HG02852 (cell line): Measurements from ENCODE around the gene WBP11.

ENCODE experiments used
- ATAC-seq: cut with Tn5 transposase; IDR thresholded peaks from one replicate; pipeline ENCODE4 v1.9.1; 2021; ENCODE audit warnings: mild to moderate bottlenecking, moderate library complexity; ENCODE audit not compliant: unreplicated experiment

The WBP11 gene

DNA sequence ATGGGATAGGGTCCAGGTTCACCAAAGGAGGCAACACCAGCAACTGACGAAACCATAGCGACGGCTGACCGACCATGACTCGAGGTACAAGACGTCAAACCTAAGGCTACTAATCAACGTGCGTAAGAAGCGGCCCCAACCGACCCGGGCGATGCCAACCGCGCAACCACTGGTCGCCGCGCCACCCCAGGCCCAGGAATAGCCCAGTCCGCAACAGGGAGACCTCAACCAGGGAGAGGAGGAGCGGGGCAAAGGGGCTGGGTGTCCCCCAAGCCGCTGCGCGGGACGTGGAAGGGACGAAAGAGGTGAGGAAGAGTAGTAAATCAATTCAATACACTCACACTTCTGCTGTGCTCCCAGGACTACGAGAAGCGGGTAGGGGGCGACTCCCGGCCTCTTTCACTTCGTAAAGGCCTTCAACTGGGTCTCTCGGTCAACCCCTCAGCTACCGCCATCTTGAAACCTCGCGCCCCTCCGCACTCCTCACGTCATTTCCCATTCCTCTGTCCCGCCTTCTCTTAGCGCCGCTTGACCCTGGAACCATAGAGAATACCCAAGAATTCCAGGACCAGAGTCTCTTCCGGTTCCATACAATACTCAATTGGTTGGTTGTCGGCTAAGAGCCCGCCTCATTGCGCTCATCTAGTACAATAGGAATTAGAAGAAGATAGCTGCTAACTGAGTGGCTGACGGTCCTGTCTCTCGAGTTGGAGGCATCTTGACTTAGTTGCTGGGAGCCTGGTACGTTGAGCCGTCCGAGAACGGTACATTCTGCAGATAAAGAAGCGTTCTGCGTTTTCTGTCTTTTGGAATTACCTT is at the start of gene WBP11, which contains the start of gene C12orf60:
Gene WBP11 (minus strand): TSS at position 468 of the 819 bp plus-strand sequence. CDS start 2,095 bp downstream, outside the sequence.
Gene C12orf60 (plus strand): TSS at position 660 of the 819 bp plus-strand sequence. CDS start 19,266 bp downstream, outside the sequence.
- peak; percentile 99 for ATAC-seq

DNA sequence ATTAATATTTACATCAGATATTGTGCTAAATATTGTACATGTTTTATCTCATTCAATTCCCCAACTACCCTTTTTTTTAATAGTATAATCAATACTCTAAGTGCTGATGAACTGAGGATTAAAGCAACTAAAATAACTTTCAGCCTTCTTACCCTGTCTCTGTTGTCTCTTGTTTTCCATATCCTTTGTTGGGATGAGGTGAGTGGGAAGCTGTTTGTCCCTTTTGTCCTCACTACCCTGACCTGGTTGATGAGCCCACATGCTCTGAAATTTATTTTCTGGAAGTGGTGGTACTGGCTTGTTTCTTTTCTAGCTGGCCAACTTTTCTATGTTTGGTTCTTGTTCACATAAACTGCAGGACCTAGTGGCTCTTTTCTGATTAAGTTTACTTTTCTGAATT is 49.6 kb upstream of the WBP11 start:
- ATAC-seq, result no peak

DNA sequence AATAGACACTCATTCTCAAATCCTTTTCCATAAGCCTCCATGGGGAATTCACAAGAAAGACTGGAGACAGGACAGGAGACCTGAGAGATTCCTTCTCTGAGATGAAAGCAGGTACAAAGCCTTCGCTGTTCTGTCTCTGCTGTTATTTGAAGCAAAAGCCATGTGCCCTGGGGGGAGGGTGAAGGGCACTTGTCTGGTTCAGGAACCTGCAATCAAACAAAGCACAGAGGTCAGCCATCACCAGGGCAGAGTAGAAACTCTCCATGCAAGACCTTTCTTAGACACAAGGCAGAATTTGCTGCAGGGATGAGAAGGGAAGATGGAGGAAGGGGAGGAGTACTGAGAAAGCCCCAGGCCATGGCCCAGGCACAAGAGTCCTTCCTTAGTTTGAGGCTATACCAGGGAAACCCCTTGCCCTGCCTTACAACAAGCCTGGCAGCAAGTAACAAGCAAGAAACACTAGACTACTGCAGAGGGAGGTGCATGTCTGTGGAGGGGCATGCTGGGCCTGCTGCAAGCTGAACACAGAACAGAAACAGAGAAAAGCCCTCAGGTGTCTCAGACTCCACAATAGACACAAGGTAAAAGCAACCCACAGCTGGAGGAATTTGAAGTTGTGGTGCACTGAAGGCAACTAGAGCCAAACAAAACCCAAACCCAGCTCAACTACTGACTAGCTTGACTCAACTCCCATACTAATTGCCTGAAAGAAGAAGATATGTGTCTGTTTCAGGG is 47.8 kb upstream of the WBP11 start:
- ATAC-seq, result peak; percentile 88

DNA sequence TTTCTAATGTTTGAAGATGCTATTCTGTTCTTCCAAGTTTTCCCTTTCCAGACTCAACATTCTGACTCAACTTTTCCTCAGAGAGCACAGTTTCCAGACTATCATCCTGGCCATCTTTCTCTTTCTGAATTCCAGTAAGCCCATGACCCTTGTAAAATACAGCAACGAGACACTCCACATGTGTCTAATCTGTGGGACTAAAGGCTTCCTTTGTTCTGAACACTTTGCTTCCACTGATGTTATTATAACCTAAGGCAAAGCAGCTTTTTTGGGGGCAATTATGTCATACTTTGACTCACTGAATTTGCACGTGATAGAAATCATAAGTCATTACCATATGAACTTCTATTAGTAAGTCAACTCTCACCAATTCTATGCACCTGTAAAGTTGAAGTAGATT is 46.4 kb upstream of the WBP11 start:
- ATAC-seq, result no peak

DNA sequence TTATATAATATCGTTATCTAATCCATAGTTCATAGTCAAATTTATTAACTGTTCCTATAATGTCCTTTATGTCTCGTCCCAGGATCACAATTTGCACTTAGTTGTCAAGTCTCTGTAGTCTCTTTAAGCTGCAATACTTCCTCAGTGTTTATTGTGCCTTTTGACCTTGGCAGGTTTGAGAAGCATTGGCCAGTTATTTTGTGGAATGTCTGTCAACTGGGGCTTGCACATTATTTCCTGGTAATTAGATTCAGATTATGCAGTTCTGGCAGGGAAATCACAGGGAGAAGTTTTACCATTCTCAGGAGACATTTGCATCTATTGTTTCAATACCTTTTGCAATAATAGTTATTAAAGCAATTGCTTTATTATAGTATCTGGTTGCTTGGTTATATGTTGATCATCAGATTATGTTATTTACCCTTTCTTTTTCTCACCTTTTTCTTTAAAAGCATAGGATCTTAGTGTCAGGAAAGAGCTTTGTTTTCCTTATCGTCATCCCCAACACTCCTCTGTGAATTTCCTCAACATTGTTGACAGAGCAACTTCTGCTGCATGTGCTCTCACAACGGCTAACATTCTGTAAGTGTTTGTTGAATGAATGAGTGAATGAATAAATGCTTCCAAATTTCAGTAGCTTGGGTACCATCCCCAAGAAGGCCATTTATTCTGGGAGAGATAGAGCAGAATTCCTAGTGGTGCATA is 43.8 kb upstream of the WBP11 start:
- ATAC-seq, result no peak

DNA sequence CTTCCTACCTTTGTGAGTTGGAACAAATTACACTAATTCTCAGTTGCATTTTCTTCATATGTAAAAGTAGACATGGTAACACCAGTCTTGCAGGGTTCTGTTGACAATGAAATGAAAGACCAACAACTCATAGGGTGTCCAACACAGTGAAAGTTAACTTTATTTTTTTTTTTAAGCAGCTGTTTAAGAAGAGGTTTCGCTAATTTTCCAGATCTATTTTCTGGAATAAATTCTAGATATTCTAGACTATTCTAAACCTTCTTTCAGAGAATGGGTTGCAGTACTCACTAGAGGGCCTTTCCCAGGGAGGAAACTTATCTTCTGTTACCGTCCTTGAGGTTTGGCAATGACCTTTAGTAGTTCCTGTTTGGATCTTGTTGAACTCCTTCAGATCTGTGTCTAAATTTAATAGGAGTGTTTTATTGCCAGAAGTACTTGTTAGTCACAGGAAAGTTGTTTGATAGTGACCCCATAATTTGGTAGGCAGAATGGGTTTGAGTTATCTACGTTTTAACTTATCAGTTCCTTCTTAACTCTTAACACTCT is 42.8 kb upstream of the WBP11 start:
- ATAC-seq, result no peak

DNA sequence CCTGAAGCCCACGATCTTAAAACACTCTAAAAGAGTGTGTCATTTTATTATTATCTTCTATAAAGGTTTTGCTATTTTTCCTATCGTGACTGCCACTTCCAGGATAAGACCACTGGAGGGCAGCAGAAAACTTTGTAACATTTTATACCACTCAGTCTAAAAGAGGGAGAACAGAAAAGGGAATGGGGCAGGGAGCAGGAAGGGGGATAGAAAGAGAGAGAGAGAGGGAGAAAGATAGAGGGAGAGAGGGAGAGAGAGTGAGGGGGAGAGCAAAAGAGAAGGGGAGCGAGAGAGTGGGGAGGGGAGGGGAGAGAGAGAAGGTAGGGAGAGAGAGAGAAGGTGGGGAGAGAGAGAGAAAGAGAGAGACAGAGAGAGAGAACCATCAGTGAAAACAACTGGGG is 42.1 kb upstream of the WBP11 start:
- ATAC-seq, result peak; percentile 51

DNA sequence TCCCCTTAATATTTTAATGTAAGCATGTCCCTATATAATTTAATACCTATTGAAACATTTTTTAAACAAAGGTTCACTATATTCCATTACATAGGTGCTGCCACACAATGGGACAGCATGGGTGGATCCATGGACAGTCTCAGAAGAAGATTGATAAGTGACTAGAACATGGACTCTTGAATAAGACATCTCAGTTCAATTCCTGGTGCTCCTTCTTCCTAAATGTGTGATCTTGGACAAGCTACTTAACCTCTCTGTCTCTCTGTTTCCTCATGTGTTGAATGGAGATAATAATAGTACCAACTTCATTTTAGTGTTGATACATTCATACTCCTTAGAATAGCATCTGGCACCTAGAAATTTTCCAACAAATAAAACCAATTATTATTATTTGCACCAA is 41.1 kb upstream of the WBP11 start:
- no peak for ATAC-seq

DNA sequence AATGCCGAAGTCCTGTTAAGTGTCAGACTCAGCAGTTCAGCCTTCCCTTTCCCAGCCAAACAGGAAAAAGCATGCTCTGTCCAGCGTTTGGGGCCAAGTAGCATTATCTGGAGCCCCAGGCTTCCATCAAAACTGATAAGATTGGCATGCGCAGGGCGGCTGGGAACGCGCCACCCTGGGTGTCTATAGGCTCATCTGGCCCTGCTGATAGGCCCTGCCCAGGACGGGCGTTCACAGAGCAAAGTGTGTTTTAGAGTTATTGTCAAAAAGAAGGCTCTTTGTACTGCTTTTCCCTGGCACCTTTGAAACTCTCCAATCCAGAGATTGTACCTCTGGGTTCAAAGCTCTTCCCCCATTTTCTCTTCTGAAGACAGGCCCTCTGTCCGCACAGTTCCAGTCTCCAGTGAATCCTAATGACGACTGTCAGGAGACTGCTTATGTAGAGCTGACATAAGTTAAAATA is 40.2 kb upstream of the WBP11 start, which contains the start of gene ART4:
Gene ART4 (minus strand): TSS at position 102 of the 463 bp plus-strand sequence. CDS start 413 bp downstream, outside the sequence.
- ATAC-seq, result no peak

DNA sequence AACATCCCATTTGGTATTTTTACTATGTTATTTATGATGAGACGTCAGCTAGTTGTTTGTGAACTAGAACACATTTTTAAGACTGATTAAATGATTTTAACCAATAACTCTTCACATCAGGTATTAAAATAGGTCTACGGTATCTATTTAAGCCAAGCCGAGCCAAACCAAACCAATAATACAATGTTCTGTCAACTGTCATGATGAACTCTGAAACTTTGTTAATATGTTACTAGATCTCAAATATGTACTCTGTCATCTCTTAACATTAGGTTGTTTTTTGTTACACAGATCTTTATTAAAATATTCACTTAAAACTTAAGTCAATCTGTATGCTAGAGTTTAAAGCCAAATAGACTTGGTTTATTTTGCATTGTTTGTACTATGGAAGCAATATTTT is 39.0 kb upstream of the WBP11 start:
- no peak for ATAC-seq

DNA sequence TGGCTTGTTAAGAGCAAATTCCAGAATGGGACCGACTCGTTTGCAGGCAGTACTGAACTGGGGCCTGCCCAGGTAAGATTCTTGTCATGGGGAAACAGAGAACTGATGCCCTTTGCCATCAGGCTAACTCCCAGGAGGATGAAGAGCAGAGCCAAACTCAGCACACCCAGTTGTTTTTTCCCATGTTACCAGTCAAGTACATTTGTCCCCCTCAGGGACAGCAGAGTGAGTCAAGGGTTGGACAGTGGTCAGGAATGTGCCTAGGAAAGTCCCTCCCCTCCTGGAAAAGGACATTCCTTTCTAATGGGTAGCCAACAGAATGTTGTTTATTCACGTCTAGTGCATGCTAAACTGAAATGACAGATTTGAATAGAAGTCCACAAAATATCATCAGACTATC is 38.5 kb upstream of the WBP11 start:
- no peak for ATAC-seq

DNA sequence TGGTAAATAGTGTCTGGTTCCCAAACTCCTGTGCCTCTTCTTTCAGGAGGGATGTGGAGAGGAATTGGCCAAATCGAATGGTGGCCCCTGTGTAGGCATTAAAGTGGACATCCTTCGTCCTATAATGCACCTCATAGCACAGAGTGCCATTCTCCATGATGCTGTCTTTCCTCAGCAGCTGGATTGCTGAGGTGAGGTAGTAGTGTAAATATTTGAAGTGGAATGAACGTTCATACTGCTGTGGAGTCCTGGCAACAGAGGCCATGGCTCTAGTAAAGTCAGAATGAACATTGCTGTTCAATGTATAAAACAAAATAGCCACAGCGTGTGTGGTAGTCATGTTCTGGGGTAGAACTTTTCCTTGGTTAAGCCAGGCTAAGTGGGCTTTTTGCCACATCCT is 37.3 kb upstream of the WBP11 start:
- no peak for ATAC-seq

DNA sequence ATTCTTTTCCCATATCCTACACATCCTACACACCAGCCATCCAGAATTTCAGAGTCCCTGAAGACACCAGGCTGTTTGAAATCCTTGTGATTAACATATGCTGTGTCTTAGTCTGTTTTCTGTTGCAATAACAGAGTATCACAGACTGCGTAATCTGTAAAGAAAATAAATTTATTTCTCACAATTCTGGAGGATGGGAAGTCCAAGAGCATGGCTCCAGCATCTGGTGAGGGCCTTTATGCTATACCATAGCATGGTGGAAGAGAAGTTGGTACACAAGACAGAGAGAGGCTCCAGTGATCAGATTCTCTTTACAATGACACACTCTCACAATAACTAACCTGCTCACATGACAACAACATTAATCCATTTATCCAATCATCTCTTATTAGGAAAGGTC is 36.0 kb upstream of the WBP11 start:
- no peak for ATAC-seq

DNA sequence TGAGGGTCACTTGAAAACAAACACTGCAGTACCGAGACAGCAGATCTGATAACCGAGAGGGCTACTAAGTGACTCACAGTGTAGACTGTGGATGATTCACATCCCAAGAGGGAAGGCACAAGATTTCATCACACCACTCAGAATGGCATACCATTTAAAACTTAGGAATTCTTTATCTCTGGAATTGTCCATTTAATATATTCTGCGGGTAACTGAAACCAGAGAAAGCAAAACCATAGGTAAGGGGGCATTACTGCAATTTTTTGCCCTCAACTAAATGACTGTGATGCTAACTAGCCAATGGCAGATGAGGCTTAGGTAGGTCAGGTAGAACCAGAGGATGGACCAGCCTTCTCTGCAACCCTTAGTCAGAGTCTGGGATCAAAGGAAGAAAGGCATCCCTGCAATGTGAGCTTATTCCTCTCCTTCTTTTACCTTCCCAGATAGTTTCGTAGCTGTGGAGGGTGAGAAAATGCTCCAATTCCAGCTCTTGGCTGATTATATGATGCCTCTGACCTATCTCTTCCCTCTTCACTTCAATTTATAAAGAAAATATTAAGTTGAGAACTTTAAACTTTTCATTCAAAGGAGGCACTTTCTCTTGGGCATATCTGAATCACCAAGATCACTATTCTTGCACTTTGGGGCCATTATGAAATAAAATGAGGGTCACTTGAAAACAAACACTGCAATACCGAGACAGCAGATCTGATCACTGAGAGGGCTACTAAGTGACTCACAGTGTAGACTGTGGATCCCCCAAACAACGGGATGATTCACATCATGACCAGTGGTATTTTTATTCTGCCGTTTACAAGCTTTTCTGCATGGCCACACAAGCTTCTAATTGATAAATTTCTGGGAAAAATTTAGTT is 33.3 kb upstream of the WBP11 start:
- ATAC-seq, result no peak

DNA sequence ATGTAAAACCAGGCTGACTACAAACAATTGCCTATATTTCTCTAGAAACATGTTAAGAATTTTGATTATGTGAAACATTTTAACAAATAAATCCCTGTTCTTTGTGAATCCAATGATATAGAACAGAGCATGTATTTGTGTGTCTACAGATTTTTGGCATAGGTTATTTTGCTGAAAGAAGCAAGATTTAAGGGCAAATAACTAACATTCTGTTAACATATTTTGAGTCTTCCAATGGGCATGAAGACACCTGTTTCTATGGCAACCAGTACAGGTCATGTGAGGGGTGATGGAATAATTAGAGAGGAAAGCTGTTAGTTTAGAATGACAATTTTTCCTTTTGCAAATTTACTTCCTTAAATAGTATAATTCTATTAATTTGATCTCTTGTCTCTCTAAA is 31.2 kb upstream of the WBP11 start:
- ATAC-seq, result no peak

DNA sequence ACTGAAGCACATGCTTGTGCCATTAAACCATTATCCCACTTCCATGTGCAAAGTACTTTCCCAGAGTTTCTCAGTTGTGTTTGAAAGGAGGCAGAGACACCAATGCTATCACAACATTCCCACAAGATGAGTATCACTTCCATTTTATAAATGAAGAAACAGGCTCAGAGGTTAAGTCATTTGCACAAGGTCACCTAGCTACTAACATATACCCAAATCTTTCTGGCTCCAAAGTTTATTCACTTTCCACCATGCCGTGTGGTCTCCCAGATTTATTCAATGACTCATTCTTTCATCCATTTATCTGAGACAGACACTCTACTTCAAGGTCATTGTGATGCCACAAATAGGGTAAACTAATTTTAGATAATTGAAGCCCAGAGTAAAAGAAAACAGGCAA is 30.7 kb upstream of the WBP11 start:
- ATAC-seq, result no peak

DNA sequence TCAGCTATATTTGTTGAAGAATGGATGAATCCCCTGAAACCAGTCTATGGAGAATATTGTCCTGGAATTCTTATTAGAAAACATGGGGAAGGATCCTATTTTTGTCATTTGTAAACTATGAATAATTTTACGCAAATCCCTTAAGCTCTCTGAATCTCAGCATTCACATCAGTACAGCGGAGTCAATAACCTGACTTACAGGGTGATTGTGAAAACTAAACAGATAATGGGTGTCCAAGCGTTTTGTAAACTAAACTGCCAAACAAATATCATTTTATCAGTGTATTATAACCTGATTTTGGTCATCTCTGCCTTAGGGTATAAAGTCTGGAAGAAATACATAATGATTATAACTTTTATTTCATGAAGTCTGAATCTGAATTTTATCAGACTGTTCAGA is 30.1 kb upstream of the WBP11 start:
- no peak for ATAC-seq

DNA sequence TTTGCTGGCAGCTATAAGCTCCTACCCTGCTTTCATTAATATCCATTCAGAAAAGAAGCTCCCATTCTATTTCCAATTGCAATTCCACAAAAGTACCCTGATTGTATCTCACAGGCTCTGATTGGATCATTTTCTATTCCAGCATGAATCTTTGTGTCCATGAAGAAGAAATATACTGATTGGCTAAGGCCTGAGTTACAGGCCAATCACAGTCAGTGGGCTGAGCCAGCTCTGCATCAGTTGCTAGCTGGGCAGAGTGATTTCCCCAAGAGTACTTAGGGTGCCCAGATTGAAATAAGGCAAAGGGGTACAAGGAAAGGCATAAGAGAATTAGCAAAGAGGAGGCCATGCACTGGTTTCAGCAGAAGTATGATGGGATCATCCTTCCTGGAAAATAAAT is 25.6 kb upstream of the WBP11 start:
- peak; percentile 90 for ATAC-seq

DNA sequence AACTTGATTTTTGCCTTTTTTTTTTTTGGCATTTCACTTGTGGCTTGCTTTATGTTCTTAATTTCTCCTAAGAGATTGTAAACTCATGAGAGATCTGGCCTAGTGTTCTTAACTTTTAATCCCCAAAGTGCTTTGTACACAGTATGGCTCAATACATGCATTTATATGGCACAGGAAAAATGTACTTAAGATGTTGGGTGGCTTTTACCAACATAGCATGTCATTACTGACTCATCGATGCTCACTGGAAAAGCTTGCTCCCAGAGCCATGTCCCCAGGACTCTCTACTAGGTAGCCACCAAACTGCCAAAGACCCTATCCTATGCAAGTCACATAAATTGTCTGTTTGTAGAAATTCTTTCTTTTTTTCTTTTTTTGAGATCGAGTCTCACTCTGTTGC is 23.8 kb upstream of the WBP11 start:
- ATAC-seq, result no peak

DNA sequence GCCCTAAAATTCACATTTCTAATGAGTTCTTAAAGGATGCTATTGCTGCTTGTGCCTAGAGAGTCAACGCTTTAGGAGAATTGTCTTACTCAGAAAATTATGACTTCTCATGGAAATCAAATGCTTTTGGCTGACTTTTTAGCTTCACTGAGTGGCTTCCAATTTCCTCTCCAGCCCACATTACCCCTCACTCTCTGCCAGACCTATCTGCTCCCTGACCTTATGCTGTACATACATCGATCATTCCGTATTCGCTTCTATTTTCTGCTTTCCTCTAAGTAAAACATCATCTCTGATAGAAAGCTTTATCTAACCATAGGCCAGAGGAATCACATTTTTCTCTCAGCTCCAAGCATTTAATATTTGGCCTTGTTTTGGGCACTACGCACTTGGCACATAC is 23.2 kb upstream of the WBP11 start:
- no peak for ATAC-seq
